Astrocyte (in vitro differentiated cells and primary cell): ENCODE data around the gene PRKCE.

Experiments used
- EZH2 ChIP-seq: IDR thresholded peaks from 2 replicates; pipeline ENCODE4 v1.6.1; 2012; ENCODE audit warnings: mild to moderate bottlenecking, low read length, inconsistent platforms; ENCODE audit not compliant: insufficient read depth
- TF ChIP-seq, protein P1 (sequence below): IDR thresholded peaks from 2 replicates; pipeline ENCODE4 v1.5.1; 2011; ENCODE audit warnings: low read depth, mild to moderate bottlenecking, inconsistent platforms, low read length, moderate library complexity; ENCODE audit not compliant: insufficient read depth

DNA sequence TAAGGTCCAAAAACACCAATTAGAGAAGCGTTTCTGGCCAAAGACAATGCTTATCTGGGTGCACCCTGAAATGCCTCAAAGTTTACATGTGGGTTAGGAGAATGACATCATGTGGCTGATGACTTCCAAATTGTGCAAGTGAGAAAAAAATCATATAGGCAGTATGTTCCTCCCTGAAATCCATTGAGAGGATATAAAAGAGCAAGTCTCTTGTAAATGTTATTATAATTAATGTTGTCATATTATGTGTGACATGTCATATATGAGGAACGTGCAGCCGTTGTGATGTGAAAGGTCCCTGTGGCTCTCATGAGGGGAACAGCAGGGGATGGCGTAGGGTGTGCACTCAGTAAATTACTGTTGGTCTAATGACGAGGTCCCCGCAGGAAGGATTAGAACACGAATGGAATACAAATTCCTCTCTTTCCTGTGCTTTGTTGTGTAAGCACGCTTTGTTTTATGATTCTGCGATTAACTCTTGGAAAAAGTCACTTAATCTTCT lies 290.8 kb downstream of the PRKCE start:
- TF ChIP-seq EZH2: no peak
- TF ChIP-seq, protein P1, sequence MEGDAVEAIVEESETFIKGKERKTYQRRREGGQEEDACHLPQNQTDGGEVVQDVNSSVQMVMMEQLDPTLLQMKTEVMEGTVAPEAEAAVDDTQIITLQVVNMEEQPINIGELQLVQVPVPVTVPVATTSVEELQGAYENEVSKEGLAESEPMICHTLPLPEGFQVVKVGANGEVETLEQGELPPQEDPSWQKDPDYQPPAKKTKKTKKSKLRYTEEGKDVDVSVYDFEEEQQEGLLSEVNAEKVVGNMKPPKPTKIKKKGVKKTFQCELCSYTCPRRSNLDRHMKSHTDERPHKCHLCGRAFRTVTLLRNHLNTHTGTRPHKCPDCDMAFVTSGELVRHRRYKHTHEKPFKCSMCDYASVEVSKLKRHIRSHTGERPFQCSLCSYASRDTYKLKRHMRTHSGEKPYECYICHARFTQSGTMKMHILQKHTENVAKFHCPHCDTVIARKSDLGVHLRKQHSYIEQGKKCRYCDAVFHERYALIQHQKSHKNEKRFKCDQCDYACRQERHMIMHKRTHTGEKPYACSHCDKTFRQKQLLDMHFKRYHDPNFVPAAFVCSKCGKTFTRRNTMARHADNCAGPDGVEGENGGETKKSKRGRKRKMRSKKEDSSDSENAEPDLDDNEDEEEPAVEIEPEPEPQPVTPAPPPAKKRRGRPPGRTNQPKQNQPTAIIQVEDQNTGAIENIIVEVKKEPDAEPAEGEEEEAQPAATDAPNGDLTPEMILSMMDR: no peak
